ENCODE data around the gene RASSF3.

DNA sequence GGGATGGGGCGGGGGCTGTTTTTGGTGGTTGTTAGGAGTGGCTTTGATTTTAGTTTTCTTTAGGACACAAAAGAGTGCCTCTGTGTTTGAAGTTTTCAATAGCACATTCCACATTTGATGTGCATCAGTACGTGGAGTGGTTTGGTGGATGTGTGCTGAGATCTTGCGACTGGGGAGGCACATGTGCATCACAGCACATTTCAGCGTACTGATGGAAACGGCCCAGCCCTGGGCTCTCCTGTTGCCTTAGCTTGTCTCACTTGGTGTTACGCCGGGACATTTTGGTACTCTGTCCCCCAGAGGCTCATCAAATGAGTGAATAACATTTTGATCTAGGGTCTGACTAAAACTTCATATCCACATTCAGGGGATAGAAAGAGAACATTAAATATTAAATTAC lies 78.4 kb downstream of the RASSF3 start:
- no peak for TF ChIP-seq POLR2A (IDR thresholded peaks at IDR 0.05)
- TF ChIP-seq, protein P1, sequence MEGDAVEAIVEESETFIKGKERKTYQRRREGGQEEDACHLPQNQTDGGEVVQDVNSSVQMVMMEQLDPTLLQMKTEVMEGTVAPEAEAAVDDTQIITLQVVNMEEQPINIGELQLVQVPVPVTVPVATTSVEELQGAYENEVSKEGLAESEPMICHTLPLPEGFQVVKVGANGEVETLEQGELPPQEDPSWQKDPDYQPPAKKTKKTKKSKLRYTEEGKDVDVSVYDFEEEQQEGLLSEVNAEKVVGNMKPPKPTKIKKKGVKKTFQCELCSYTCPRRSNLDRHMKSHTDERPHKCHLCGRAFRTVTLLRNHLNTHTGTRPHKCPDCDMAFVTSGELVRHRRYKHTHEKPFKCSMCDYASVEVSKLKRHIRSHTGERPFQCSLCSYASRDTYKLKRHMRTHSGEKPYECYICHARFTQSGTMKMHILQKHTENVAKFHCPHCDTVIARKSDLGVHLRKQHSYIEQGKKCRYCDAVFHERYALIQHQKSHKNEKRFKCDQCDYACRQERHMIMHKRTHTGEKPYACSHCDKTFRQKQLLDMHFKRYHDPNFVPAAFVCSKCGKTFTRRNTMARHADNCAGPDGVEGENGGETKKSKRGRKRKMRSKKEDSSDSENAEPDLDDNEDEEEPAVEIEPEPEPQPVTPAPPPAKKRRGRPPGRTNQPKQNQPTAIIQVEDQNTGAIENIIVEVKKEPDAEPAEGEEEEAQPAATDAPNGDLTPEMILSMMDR (IDR thresholded peaks at IDR 0.05), result no peak

Measured in adrenal gland (tissue), 5 donors.